WTC11 (cell line): ENCODE results near the gene LGALS1. TPM values are rescaled to one million over a fixed set of nuclear protein-coding genes. Genes with fewer than 3 reads are reported as not detected.

Source experiments
- ATAC-seq: fragments of 200-7000 bp; cut with Tn5 transposase; 2 replicates; pipeline ENCODE4 v1.10.0; 2021; ENCODE audit warnings: mild to moderate bottlenecking, moderate library complexity
- CTCF ChIA-PET: fragments of 300-600 bp; sonication (Branson Sonifier 250); formaldehyde crosslinking; loops from one replicate; lab custom pipeline; 2021; ENCODE audit warnings: antibody characterized with exemption; lab: Charles Lee
- POLR2A ChIA-PET: fragments of 350-600 bp; sonication (Branson Sonifier 250); formaldehyde crosslinking; loops from one replicate; lab custom pipeline; 2021; ENCODE audit warnings: antibody characterized with exemption; lab: Charles Lee
- DNase-seq: peaks from one replicate; pipeline ENCODE4 v3.0.0; 2021; ENCODE audit warnings: low spot score
- H3K27ac Mint-ChIP-seq: 2 replicates; pipeline ENCODE4 v1.8.0; 2021; ENCODE audit warnings: mixed read lengths
- H3K27me3 Mint-ChIP-seq: 2 replicates; pipeline ENCODE4 v1.8.0; 2021; ENCODE audit warnings: low read depth, mild to moderate bottlenecking, moderate library complexity, mixed read lengths
- H3K36me3 Mint-ChIP-seq: 2 replicates; pipeline ENCODE4 v1.8.0; 2021; ENCODE audit warnings: mixed read lengths
- H3K4me1 Mint-ChIP-seq: 2 replicates; pipeline ENCODE4 v1.8.0; 2022; ENCODE audit warnings: mixed read lengths
- H3K4me3 Mint-ChIP-seq: 2 replicates; pipeline ENCODE4 v1.8.0; 2021; ENCODE audit warnings: mild to moderate bottlenecking, moderate library complexity, mixed read lengths
- H3K9me3 Mint-ChIP-seq: 2 replicates; pipeline ENCODE4 v1.8.0; 2021; ENCODE audit warnings: mixed read lengths
- E2F4 ChIP-seq: sonication (generic); formaldehyde crosslinking; IDR thresholded peaks from 2 replicates; pipeline ENCODE4 v1.8.1; 2022; ENCODE audit warnings: low read depth, mild to moderate bottlenecking, moderate library complexity, missing genetic modification reagents, borderline replicate concordance
- ETV6 ChIP-seq: sonication (generic); formaldehyde crosslinking; IDR thresholded peaks from 2 replicates; pipeline ENCODE4 v1.8.1; 2022; ENCODE audit warnings: mild to moderate bottlenecking, missing genetic modification reagents
- FOXP4 ChIP-seq: sonication (generic); formaldehyde crosslinking; IDR thresholded peaks from 2 replicates; pipeline ENCODE4 v1.8.0; 2022; ENCODE audit warnings: mild to moderate bottlenecking, missing genetic modification reagents
- HMGXB4 ChIP-seq: sonication (generic); formaldehyde crosslinking; IDR thresholded peaks from 2 replicates; pipeline ENCODE4 v1.8.1; 2023; ENCODE audit warnings: mild to moderate bottlenecking, moderate library complexity, missing genetic modification reagents
- NFATC4 ChIP-seq: fragments of 250-450 bp; sonication (Bioruptor Pico); IDR thresholded peaks from 2 replicates; pipeline ENCODE4 v1.9.0; 2021; ENCODE audit warnings: mild to moderate bottlenecking
- NR3C1 ChIP-seq: sonication (generic); formaldehyde crosslinking; conservative IDR thresholded peaks from 2 replicates; pipeline ENCODE4 v1.8.1; 2023; ENCODE audit warnings: low read depth, mild to moderate bottlenecking, missing genetic modification reagents
- OVOL2 ChIP-seq: fragments of 250-450 bp; sonication (Bioruptor Pico); IDR thresholded peaks from 2 replicates; pipeline ENCODE4 v1.9.0; 2021; ENCODE audit warnings: mild to moderate bottlenecking, borderline replicate concordance
- ZNF281 ChIP-seq: sonication (generic); formaldehyde crosslinking; IDR thresholded peaks from 2 replicates; pipeline ENCODE4 v1.8.0; 2023; ENCODE audit warnings: mild to moderate bottlenecking, missing genetic modification reagents
- ZNF317 ChIP-seq: sonication (generic); formaldehyde crosslinking; IDR thresholded peaks from 2 replicates; pipeline ENCODE4 v1.8.1; 2023; ENCODE audit warnings: low read depth, mild to moderate bottlenecking, moderate library complexity, missing genetic modification reagents, borderline replicate concordance
- ZNF416 ChIP-seq: fragments of 250-450 bp; sonication (Bioruptor Pico); IDR thresholded peaks from 2 replicates; pipeline ENCODE4 v1.9.0; 2021; ENCODE audit warnings: mild to moderate bottlenecking, inconsistent platforms
- ZNF425 ChIP-seq: fragments of 250-450 bp; sonication (Bioruptor Pico); conservative IDR thresholded peaks from 2 replicates; pipeline ENCODE4 v1.9.0; 2021; ENCODE audit warnings: mild to moderate bottlenecking
- total RNA-seq: library from RNA; stranded (reverse); gene quantifications from 3 replicates; pipeline ENCODE4 v1.2.3, GENCODE V29; 2021
- TF ChIP-seq, protein P1 (sequence below): fragments of 250-450 bp; sonication (Bioruptor Pico); IDR thresholded peaks from 2 replicates; pipeline ENCODE4 v1.9.0; 2021; ENCODE audit warnings: moderate library complexity, mild to moderate bottlenecking, inconsistent platforms, borderline replicate concordance

Gene LGALS1
- total RNA-seq, 1 experiment from 2014 or later: 17.3 TPM

DNA sequence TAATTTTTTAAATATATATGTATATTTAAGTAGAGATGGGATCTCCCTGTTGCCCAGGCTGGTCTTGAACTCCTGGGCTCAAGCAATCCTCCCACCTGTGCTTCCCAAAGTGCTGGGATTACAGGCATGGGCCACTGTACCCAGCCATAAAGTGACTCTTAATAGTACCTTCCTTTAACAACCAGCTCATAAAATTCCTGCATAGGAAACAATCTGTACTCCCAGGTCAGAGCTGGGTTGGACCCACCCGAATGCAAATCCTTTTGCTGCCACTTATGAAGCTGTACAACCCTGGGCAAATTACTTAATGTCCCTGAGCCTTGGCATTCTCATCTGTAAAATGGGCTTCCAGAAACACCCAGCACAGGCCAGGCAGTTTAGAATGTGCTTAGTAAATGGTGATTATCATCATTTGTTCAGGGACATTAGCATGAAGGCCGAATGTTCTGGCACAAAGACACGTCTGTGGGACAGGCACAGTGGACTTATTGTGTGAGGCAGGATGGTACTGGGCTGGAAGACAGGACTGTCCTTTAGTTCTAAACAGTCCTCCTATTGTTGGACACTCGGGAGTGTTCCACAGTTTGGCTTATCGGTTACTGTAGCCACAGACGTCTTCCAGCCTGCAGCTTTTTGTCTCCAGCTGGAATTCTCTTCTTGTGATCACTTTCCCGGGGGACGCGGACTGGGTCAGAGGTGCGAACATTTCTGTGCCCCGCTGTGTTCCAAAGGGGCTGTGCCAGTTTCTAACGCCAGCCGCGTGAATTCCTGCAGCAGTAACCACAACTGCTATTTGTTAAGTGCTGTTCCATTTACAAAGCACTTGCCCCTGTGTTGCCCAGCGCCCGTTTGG is 11.0 kb upstream of the LGALS1 start:
- Mint-ChIP-seq H3K9me3 (no peaks in the 10 kb centered on the region), H3K4me1 (peaks cover 27% of the 10 kb centered on the region), H3K27ac (no peak overlapping the region), H3K27me3 (no peaks in the 10 kb centered on the region), H3K4me3 (no peak overlapping the region), H3K36me3 (peaks cover 17% of the 10 kb centered on the region; the same call in 1 of the 2 replicates)
- no peak for TF ChIP-seq E2F4 (CRISPR knock-in tag)
- TF ChIP-seq ZNF416 (CRISPR knock-in tag): no peak
- TF ChIP-seq NFATC4: no peak
- no peak for TF ChIP-seq ZNF317 (CRISPR knock-in tag)
- TF ChIP-seq ETV6 (CRISPR knock-in tag): no peak
- DNase-seq: no peak
- ATAC-seq: no peak
- ChIA-PET CTCF (interaction anchor here (0.6 to 12.1 kb wide), 6 partner anchors 11 to 285 kb away, joined by 3 to 161 read pairs (median 4); partner anchors contain the start of genes LGALS1 and SH3BP1), POLR2A (no interaction called here)

DNA sequence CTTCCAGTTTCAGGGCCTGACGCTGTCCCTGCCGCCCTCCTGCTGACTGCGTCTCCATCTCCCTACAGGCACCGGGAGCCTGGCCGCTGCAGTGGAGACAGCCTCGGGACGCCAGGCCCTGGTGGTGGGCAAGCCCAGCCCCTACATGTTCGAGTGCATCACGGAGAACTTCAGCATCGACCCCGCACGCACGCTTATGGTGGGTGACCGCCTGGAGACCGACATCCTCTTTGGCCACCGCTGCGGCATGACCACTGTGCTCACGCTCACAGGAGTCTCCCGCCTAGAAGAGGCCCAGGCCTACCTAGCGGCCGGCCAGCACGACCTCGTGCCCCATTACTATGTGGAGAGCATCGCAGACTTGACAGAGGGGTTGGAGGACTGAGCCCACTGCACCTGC is 9.9 kb upstream of the LGALS1 start:
- Mint-ChIP-seq H3K4me1 (peaks cover 17% of the 10 kb centered on the region), H3K4me3 (no peak overlapping the region), H3K9me3 (no peaks in the 10 kb centered on the region), H3K36me3 (peaks cover 17% of the 10 kb centered on the region; the same call in 1 of the 2 replicates), H3K27ac (no peak overlapping the region), H3K27me3 (no peaks in the 10 kb centered on the region)
- ATAC-seq (no peak), DNase-seq (no peak)
- ChIA-PET POLR2A (no interaction called here), CTCF (no interaction called here)
- no peak for TF ChIP-seq ZNF281 (CRISPR knock-in tag)
- TF ChIP-seq OVOL2: no peak
- TF ChIP-seq HMGXB4 (CRISPR knock-in tag): no peak
- TF ChIP-seq, protein P1, sequence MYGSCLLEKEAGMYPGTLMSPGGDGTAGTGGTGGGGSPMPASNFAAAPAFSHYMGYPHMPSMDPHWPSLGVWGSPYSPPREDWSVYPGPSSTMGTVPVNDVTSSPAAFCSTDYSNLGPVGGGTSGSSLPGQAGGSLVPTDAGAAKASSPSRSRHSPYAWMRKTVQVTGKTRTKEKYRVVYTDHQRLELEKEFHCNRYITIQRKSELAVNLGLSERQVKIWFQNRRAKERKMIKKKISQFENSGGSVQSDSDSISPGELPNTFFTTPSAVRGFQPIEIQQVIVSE (CRISPR knock-in tag): no peak
- no peak for TF ChIP-seq NR3C1 (CRISPR knock-in tag)
- no peak for TF ChIP-seq ZNF425 (CRISPR knock-in tag)
- no peak for TF ChIP-seq FOXP4 (CRISPR knock-in tag)
